ENCODE results near the gene ADNP2.
"Not testable (repeated sequence)": the region's sequence is repeated elsewhere in the genome, so short reads cannot be mapped to it uniquely, and the experiment has no call there.

ADNP2 gene

GRCh38 chr18:80159713-80160636, 50.9 kb downstream of the ADNP2 start:
- no peak overlapping the region for H3K27ac ChIP-seq
- TF ChIP-seq CTCF (conservative IDR thresholded peaks at IDR 0.05) = no peak

GRCh38 chr18:80161781-80162417, 52.8 kb downstream of the ADNP2 start:
- H3K27ac ChIP-seq = no peak overlapping the region
- no peak for TF ChIP-seq CTCF (conservative IDR thresholded peaks at IDR 0.05)

- H3K27ac ChIP-seq = no peak overlapping the region
Observed at GRCh38 chr18:80163183-80163582, 54.1 kb downstream of the ADNP2 start.

GRCh38 chr18:80164727-80165355, 55.8 kb downstream of the ADNP2 start:
- not testable (repeated sequence) for H3K27ac ChIP-seq

More at GRCh38 chr18:80163183-80163582, 54.1 kb downstream of the ADNP2 start:
- TF ChIP-seq CTCF (conservative IDR thresholded peaks at IDR 0.05) = no peak

- no peak for TF ChIP-seq CTCF (conservative IDR thresholded peaks at IDR 0.05)
- H3K27ac ChIP-seq = no peak overlapping the region
Observed at GRCh38 chr18:80166240-80166639, 57.2 kb downstream of the ADNP2 start.

- no peak overlapping the region for H3K27ac ChIP-seq
- no peak for TF ChIP-seq CTCF (conservative IDR thresholded peaks at IDR 0.05)
Observed at GRCh38 chr18:80166725-80167124, 57.7 kb downstream of the ADNP2 start.

GRCh38 chr18:80167331-80167730, 58.3 kb downstream of the ADNP2 start:
- no peak for TF ChIP-seq CTCF (conservative IDR thresholded peaks at IDR 0.05)
- H3K27ac ChIP-seq = no peak overlapping the region

Data from VCaP (cell line).